Large intestine (tissue), 3 donors: ENCODE data around the gene ZNF423. TPM values are rescaled to one million over a fixed set of nuclear protein-coding genes. Genes with fewer than 3 reads are reported as not detected.

ENCODE experiments used
- DNase-seq, 2 donors: peaks; one replicate each; pipeline versions ENCODE4 v3.0.0 to v3.0.0-alpha.2; 2013
- H3K27ac ChIP-seq: one replicate; pipeline ENCODE4 v1.5.1; 2013; ENCODE audit warnings: low read length
- H3K27me3 ChIP-seq: 2 replicates; pipeline ENCODE4 v1.6.1; 2013; ENCODE audit warnings: low read length; ENCODE audit not compliant: control insufficient read depth, insufficient read depth
- H3K36me3 ChIP-seq: 2 replicates; pipeline ENCODE4 v1.6.1; 2013; ENCODE audit warnings: low read length; ENCODE audit not compliant: control insufficient read depth, insufficient read depth
- H3K4me1 ChIP-seq: one replicate; pipeline ENCODE4 v1.6.1; 2013; ENCODE audit warnings: low read length; ENCODE audit not compliant: control insufficient read depth, insufficient read depth
- H3K4me3 ChIP-seq: one replicate; pipeline ENCODE4 v1.5.1; 2013; ENCODE audit warnings: low read length
- H3K9me3 ChIP-seq: one replicate; pipeline ENCODE4 v1.6.1; 2013; ENCODE audit warnings: mild to moderate bottlenecking, low read depth, low read length, moderate library complexity; ENCODE audit not compliant: control insufficient read depth
- WGBS: methylation state at CpG from one replicate; pipeline ENCODE4 v1.1.5; 2013; ENCODE audit warnings: low lambda C conversion rate; ENCODE audit not compliant: insufficient coverage; 5-methylcytosine and 5-hydroxymethylcytosine counted together
- polyA plus RNA-seq: library from polyadenylated mRNA; unstranded; fragments of 120-200 nt; gene quantifications from one replicate; pipeline ENCODE4 v1.2.1, GENCODE V29; 2013

ZNF423 gene
- polyA plus RNA-seq, 1 donor = 6.7 TPM

DNA sequence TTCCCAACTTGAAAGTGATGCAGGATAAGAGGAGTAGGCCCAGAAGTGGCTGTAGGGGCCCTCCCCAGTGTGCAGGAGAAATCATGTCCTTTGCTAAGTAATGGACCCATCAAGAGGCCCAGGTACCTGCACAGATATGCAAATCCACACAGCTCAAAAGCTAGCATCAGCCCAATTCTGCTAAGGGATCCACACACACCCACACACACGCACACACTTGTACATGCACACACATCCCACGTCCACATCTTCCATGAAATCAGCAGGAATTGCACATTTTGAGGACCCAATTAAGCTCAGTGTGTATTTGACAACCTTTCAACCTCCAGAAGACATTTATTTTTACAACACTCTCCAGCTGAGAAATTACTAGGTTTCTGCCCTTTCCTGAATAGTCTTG lies 297.5 kb downstream of the ZNF423 start:
- Histone ChIP-seq H3K4me3 (no peak overlapping the region), H3K4me1 (peaks cover 8% of the 10 kb centered on the region), H3K36me3 (no peaks in the 10 kb centered on the region), H3K27ac (no peak overlapping the region), H3K27me3 (no peaks in the 10 kb centered on the region), H3K9me3 (no peaks in the 10 kb centered on the region)
- DNase-seq = no peak
- no CpG with 5 or more reads among the region's 2 CpGs for WGBS

DNA sequence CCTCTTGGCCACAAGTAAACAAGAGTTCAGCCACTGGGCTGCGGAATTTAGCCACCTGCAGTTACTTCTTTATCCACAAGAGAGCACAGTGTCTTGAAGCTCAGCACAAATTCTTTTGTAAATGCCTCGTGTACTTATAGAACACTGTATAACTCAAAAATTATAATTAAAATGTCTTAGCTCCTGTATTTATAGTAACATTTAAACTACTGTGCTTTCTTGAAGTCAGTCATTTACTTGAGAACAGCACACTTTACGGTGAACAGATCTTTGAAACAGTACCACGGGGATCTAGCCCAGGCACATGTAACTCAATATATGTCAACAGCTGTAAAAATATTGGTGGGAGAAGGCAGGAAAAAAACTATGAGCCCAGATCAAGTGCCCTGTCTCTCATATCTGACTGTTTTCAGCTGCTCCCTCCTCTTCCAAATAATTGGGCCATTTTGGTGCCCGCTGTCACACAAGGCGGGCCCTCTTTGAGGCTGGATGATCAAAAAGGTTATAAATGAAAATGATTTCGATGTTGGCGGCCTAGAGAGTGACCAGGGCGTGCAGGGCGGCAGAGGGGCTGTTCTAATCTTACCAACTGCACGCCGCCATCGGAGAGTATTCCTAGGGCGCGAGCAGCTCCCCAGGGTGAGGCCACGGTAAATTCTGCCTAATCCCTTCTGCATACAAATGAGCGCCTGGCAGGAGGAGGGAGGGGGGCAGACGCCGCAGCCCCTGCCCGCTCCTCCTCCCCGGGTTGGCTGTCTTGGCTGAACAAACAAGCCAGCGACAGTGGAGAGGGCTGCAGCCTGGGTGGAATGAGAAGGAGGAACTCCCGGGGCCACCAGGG lies 299.1 kb downstream of the ZNF423 start:
- H3K9me3 ChIP-seq = no peaks in the 10 kb centered on the region
- no peaks in the 10 kb centered on the region for H3K36me3 ChIP-seq
- H3K27ac ChIP-seq = no peak overlapping the region
- H3K4me1 ChIP-seq = peaks cover 8% of the 10 kb centered on the region
- peak in 1 of 2 donors; percentile 36 for DNase-seq
- WGBS = 0% methylated on average over 1 of the region's 23 CpGs
- no peaks in the 10 kb centered on the region for H3K27me3 ChIP-seq
- no peak overlapping the region for H3K4me3 ChIP-seq

DNA sequence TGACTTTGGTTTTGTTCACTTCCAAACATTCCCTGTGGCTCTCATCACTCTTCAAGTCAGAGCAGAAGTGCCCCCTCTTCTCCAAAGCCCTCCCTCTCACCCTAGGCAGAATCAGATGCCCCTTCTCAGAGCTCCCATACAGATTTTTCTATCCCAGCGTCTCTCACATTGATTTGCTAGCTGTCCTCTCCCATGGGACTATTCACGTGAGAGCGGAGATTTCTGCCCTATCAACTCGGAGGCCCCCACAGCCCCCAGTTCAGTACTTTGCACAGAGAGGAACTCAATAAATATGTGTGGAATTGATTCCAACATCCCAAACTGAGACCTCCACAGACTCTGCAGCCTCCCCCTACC lies 299.7 kb downstream of the ZNF423 start:
- H3K27me3 ChIP-seq = no peaks in the 10 kb centered on the region
- peaks cover 12% of the 10 kb centered on the region for H3K4me1 ChIP-seq
- no peaks in the 10 kb centered on the region for H3K9me3 ChIP-seq
- no peak overlapping the region for H3K4me3 ChIP-seq
- H3K36me3 ChIP-seq = no peaks in the 10 kb centered on the region
- H3K27ac ChIP-seq = no peak overlapping the region
- WGBS = no CpG with 5 or more reads among the region's 4 CpGs
- DNase-seq = no peak

DNA sequence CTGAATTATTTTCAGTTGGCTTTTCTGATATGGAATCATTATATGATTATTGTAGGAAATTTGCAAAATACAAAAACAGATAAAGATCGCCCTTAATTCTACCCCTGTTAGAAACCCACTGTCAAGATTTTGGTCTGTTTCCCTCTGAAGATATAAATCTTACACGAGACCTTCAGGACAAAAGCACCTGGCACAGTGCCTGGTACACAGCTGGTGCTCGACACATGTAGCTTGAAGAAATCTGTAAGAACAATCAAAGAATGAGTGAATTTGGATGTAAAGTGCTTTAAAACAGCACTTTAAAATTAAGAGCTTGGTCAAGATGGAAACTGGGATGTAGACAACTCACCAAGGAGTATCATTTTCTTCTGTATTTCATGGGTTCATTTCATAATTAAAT lies 301.2 kb downstream of the ZNF423 start:
- Histone ChIP-seq H3K27ac (no peak overlapping the region), H3K9me3 (no peaks in the 10 kb centered on the region), H3K4me1 (peaks cover 14% of the 10 kb centered on the region), H3K4me3 (no peak overlapping the region), H3K36me3 (no peaks in the 10 kb centered on the region), H3K27me3 (no peaks in the 10 kb centered on the region)
- DNase-seq = no peak
- 55% methylated on average over 2 of the region's 3 CpGs for WGBS

DNA sequence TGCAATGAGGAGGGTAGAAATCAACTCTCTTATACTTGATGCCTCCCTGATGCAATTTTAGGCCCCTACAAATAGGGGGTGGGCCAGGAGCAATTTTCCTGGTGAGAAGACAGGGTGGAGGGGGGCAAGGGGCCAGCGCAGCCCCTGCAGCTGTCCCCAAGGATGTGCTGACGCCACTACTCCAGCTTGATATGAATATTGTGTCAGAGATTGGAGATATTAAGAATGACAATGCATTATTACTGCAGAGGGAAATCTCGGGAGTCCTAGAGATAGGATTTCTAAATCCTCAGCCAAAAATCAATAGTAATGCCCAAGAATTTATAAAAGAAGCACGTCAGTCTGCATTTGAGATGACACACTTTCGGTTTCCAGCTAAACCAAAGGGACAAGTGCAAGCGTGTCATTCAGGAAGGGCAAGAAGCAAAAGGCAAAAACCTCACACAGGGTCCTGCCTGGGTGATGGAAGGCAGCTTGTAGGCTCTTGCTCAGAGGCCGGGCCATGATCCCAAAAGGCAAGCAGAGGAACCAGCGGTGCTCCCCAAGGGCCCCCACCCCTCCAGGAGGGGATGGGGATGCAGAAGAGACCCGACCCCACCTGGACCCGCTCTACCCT lies 303.5 kb downstream of the ZNF423 start:
- Histone ChIP-seq H3K9me3 (no peaks in the 10 kb centered on the region), H3K4me1 (peaks cover 14% of the 10 kb centered on the region), H3K27ac (no peak overlapping the region), H3K36me3 (no peaks in the 10 kb centered on the region), H3K4me3 (no peak overlapping the region), H3K27me3 (no peaks in the 10 kb centered on the region)
- 92% methylated on average over 2 of the region's 10 CpGs for whole genome bisulfite sequencing
- DNase-seq = no peak

DNA sequence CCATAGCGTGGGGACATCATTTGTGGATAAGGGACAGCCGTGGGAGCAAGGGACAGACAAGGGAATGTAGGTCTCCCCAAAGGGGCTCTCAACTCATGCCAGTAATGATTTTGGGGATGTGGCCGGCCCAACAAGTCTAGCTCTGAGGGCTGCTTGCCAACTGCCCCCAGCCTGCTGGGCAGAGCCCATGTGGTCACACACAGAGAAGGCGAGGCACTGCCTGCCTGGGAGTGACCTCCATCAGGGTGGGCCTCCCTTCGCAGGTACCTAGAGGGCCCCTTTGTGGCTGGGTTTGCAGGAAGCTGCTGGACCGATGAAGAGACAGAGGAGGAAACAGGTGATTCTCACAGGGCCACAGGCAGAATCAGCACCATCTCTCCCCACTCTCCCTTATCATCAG lies 305.2 kb downstream of the ZNF423 start:
- peaks cover 6% of the 10 kb centered on the region for H3K4me1 ChIP-seq
- H3K27me3 ChIP-seq = no peaks in the 10 kb centered on the region
- no peak overlapping the region for H3K27ac ChIP-seq
- no peak overlapping the region for H3K4me3 ChIP-seq
- no peaks in the 10 kb centered on the region for H3K9me3 ChIP-seq
- no peak for DNase-seq
- no CpG with 5 or more reads among the region's 6 CpGs for WGBS
- no peaks in the 10 kb centered on the region for H3K36me3 ChIP-seq

DNA sequence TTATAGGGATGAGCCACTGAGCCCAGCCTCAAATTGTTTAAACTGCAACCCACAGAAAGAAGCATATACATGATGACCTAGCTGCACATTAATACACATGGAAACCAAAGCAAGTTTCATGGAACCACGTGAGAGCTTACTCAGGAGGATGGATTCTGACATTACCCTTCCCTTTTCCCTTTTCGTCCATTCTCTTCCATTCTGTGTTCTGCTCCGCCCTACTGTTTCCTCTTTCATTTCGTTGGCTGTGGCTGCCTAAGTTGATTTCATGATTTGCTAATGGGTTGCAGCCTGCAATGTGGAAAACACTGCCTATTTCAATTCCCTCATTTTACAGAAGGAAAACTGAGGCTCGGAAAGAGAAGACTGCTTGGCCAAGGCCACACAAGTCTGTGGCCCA lies 305.8 kb downstream of the ZNF423 start:
- no peak overlapping the region for H3K4me3 ChIP-seq
- DNase-seq = no peak
- 89% methylated on average over 3 of the region's 5 CpGs for WGBS

DNA sequence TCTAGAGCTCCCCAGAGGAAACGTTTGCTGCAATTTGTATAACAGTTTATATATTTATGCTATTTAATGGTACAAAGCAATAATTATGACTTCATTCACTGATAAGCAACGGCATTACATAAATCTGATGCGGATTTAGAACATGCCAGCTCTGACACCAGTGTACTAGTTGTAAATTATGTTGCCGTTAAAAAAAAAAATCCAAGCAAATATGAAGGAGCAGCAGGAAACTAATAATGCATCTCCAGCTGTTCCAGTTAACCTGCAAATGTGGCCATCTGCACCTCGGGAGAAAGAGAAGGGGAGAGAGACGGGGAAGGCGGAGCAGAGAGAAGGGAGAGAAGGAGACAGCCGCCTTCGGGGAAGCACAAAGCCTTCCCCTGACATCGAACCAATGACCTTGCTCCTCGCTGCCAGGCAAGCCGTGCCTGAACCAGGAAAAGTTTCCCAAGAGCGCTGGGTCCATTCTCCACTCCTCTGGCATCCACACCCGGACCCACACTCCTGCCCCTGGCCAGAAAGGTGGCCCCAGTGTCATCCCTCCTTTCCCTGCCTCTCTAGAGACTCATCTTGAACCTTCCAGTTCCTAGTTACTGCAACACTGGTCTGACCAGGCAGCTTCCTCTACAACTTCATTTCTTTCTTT lies 307.5 kb downstream of the ZNF423 start:
- H3K27me3 ChIP-seq = no peaks in the 10 kb centered on the region
- no peaks in the 10 kb centered on the region for H3K36me3 ChIP-seq
- no peak overlapping the region for H3K27ac ChIP-seq
- H3K9me3 ChIP-seq = no peaks in the 10 kb centered on the region
- WGBS = 83% methylated on average over 1 of the region's 14 CpGs
- no peak for DNase-seq
- no peak overlapping the region for H3K4me3 ChIP-seq
- H3K4me1 ChIP-seq = peaks cover 6% of the 10 kb centered on the region

More for the DNA sequence above, 305.8 kb downstream of the ZNF423 start:
- no peaks in the 10 kb centered on the region for H3K9me3 ChIP-seq
- no peaks in the 10 kb centered on the region for H3K36me3 ChIP-seq
- no peaks in the 10 kb centered on the region for H3K27me3 ChIP-seq
- H3K27ac ChIP-seq = no peak overlapping the region
- peaks cover 6% of the 10 kb centered on the region for H3K4me1 ChIP-seq

DNA sequence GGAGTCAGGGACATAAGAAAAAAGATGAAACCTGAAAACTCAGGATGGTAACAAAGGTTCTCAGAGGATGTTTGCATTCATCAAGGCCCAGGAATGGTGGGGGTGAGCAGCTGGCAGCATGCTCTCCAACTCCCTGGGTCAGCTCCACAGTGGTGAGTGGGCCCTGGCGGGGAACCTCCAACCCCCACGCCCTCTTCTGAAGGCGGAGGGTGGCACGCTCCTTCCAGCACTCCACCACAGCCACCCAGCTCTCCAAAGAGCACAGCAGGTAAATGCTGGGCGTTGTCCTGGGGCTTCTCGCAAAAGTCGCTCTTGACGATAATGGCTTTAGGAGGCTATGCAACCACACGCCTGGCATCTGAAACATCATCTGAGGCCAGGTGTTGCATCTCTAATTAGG lies 308.5 kb downstream of the ZNF423 start:
- WGBS = no CpG with 5 or more reads among the region's 9 CpGs
- DNase-seq = no peak
- H3K9me3 ChIP-seq = peaks cover 1% of the 10 kb centered on the region
- H3K27ac ChIP-seq = no peak overlapping the region
- H3K4me1 ChIP-seq = peaks cover 6% of the 10 kb centered on the region
- no peaks in the 10 kb centered on the region for H3K36me3 ChIP-seq
- H3K4me3 ChIP-seq = no peak overlapping the region
- H3K27me3 ChIP-seq = no peaks in the 10 kb centered on the region

DNA sequence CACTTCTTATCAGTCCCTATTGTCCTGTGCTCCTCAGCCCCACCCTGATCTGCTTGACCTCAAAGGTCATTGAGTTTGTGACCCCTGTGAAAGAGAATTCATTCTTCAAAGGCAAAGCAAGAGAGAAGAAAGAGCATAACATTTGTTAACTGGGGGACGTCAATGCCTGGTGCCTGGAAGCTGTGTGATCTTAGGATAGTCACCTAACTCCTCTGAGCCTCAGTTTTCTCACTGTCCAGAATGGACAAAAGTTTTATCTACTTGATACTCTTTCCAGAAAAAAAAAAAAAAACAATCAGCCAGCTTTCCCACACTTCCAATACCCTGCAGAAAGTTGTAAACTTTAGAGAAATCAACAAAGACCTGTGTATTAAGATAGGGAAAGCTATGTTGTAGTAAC lies 309.2 kb downstream of the ZNF423 start:
- DNase-seq = no peak
- Histone ChIP-seq H3K27ac (no peak overlapping the region), H3K36me3 (no peaks in the 10 kb centered on the region), H3K9me3 (peaks cover 3% of the 10 kb centered on the region), H3K4me3 (no peak overlapping the region), H3K4me1 (peaks cover 6% of the 10 kb centered on the region), H3K27me3 (no peaks in the 10 kb centered on the region)
- WGBS = 40% methylated on average over 1 of the region's 1 CpG
